ENCODE results near the gene KCNH8. TPM values are rescaled to one million over a fixed set of nuclear protein-coding genes. Genes with fewer than 3 reads are reported as not detected.

KCNH8 gene
- total and polyA plus RNA-seq, 4 donors, result 0.02 to 0.08 (median 0.05) TPM; not detected in 1

DNA sequence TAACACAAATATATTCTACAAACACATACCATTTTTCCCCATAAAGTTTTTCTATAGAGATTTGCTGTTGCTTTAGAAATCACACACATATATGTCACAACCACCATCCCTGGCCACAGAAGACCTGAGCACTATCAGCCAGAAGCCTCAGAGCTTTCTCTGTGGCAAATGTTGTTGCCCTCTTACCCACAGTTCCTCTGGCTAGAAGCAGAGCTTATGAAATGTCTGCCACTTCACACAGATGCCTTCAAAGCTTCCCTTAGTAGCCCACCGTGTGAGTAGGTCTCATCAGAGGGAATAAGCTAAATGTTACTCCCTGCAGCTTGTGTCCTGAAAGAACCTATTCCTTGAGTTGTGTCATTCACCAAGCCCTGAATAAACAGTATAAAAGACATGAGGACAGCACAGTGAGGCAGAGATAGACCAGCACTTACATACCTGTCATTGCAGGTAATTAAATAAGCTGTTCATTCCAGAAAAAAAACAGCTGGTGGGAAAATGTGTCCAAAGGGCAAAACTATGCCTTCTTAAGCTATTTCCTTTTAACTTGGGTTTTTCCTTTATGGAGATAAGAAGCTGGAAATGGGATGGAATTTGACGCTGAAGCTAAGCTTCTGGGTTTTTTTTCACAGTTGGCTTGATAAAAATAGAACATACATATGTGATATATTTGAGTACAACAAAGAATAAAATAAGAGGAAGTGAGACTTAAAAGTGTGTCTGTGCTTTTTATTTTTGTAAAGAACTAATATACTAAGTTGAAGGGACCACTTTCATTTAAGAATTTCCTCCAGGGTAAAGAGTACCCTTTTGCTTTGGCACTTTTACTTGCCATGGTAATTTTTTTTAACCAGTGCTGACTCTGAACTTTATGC is 391.4 kb downstream of the KCNH8 start:
- Histone ChIP-seq H3K27me3 (ENCODE audit: control insufficient read depth in 4 of 4, insufficient read depth in 4 of 4, low read length in 3 of 4) (no peaks in the 10 kb centered on the region), H3K9me3 (ENCODE audit: control insufficient read depth in 4 of 4, low read length in 3 of 4) (no peaks in the 10 kb centered on the region), H3K9ac (ENCODE audit: low read depth in 1 of 2, low read length in 2 of 2) (no peak overlapping the region), H3K27ac (ENCODE audit: low read depth in 1 of 2, low read length in 2 of 2) (no peak overlapping the region), H3K4me1 (ENCODE audit: control insufficient read depth in 4 of 4, insufficient read depth in 4 of 4, low read length in 3 of 4) (no peaks in the 10 kb centered on the region), H3K36me3 (ENCODE audit: control insufficient read depth in 4 of 4, insufficient read depth in 3 of 4, low read depth in 1 of 4, low read length in 3 of 4) (no peaks in the 10 kb centered on the region), H3K4me3 (ENCODE audit: low read depth in 1 of 3, low read length in 3 of 3) (no peak overlapping the region)
- TF ChIP-seq ZBTB33 (IDR thresholded peaks at IDR 0.05), result no peak
- TF ChIP-seq CTCF (IDR thresholded peaks at IDR 0.05; ENCODE audit: low read depth, low read length, missing input control), result no peak
- no peak for TF ChIP-seq FOXA2 (IDR thresholded peaks at IDR 0.05)
- no peak for TF ChIP-seq GABPA (IDR thresholded peaks at IDR 0.05 in 1 of 2, conservative IDR thresholded peaks at IDR 0.05 in 1 of 2)
- no peak for TF ChIP-seq JUND (IDR thresholded peaks at IDR 0.05)
- TF ChIP-seq FOXA1 (IDR thresholded peaks at IDR 0.05), result no peak
- no peak for TF ChIP-seq HNF4G (IDR thresholded peaks at IDR 0.05)
- TF ChIP-seq RAD21 (IDR thresholded peaks at IDR 0.05), result no peak
- no peak for TF ChIP-seq HNF4A (conservative IDR thresholded peaks at IDR 0.05)
- no peak for TF ChIP-seq EGR1 (IDR thresholded peaks at IDR 0.05; ENCODE audit: low read depth in 2 of 2)
- no peak for TF ChIP-seq TAF1 (conservative IDR thresholded peaks at IDR 0.05)
- TF ChIP-seq, protein P1, sequence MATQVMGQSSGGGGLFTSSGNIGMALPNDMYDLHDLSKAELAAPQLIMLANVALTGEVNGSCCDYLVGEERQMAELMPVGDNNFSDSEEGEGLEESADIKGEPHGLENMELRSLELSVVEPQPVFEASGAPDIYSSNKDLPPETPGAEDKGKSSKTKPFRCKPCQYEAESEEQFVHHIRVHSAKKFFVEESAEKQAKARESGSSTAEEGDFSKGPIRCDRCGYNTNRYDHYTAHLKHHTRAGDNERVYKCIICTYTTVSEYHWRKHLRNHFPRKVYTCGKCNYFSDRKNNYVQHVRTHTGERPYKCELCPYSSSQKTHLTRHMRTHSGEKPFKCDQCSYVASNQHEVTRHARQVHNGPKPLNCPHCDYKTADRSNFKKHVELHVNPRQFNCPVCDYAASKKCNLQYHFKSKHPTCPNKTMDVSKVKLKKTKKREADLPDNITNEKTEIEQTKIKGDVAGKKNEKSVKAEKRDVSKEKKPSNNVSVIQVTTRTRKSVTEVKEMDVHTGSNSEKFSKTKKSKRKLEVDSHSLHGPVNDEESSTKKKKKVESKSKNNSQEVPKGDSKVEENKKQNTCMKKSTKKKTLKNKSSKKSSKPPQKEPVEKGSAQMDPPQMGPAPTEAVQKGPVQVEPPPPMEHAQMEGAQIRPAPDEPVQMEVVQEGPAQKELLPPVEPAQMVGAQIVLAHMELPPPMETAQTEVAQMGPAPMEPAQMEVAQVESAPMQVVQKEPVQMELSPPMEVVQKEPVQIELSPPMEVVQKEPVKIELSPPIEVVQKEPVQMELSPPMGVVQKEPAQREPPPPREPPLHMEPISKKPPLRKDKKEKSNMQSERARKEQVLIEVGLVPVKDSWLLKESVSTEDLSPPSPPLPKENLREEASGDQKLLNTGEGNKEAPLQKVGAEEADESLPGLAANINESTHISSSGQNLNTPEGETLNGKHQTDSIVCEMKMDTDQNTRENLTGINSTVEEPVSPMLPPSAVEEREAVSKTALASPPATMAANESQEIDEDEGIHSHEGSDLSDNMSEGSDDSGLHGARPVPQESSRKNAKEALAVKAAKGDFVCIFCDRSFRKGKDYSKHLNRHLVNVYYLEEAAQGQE (IDR thresholded peaks at IDR 0.05), result no peak
- 38% methylated on average over 2 of the region's 2 CpGs for WGBS
- no peak for DNase-seq (ENCODE audit: low spot score)

DNA sequence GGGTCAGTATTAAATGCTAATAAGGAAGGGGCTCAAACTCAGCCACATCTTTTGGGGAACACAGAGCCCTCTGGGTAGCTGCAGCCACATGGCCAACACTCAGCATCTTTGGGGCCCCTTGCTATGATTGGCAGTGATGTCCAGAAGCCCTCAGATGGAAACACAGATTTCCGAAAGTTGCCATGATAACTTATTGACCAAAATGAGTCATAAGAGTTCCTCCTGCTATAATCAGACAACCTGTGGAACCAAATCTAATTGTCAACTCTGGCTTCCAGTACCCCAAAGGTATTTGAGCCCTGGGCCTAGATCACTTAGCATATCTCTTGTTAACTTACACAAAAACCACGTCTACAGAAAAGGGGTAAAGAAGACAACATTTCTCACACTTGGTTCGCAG is 392.2 kb downstream of the KCNH8 start:
- Histone ChIP-seq H3K27ac (ENCODE audit: low read depth in 1 of 2, low read length in 2 of 2) (no peak overlapping the region), H3K27me3 (ENCODE audit: control insufficient read depth in 4 of 4, insufficient read depth in 4 of 4, low read length in 3 of 4) (no peaks in the 10 kb centered on the region), H3K9me3 (ENCODE audit: control insufficient read depth in 4 of 4, low read length in 3 of 4) (no peaks in the 10 kb centered on the region), H3K9ac (ENCODE audit: low read depth in 1 of 2, low read length in 2 of 2) (no peak overlapping the region), H3K36me3 (ENCODE audit: control insufficient read depth in 4 of 4, insufficient read depth in 3 of 4, low read depth in 1 of 4, low read length in 3 of 4) (no peaks in the 10 kb centered on the region), H3K4me3 (ENCODE audit: low read depth in 1 of 3, low read length in 3 of 3) (no peak overlapping the region), H3K4me1 (ENCODE audit: control insufficient read depth in 4 of 4, insufficient read depth in 4 of 4, low read length in 3 of 4) (no peaks in the 10 kb centered on the region)
- DNase-seq (ENCODE audit: low spot score), result no peak
- WGBS, result 63% methylated on average over 3 of the region's 3 CpGs
- TF ChIP-seq HNF4G (IDR thresholded peaks at IDR 0.05), result no peak
- TF ChIP-seq, protein P1 (IDR thresholded peaks at IDR 0.05), result no peak
- TF ChIP-seq ZBTB33 (IDR thresholded peaks at IDR 0.05), result no peak
- TF ChIP-seq FOXA2 (IDR thresholded peaks at IDR 0.05), result no peak
- TF ChIP-seq NR2F2 (IDR thresholded peaks at IDR 0.05), result no peak
- no peak for TF ChIP-seq CTCF (IDR thresholded peaks at IDR 0.05; ENCODE audit: low read depth, low read length, missing input control)
- no peak for TF ChIP-seq ATF3 (IDR thresholded peaks at IDR 0.05)
